Prostate gland (tissue), 2 donors: Measurements from ENCODE around the gene MINK1.

Experiments
- POLR2AphosphoS5 ChIP-seq: sonication (generic); formaldehyde crosslinking; IDR thresholded peaks from one replicate; pipeline ENCODE4 v1.6.1; 2017; ENCODE audit warnings: antibody characterized with exemption
- TF ChIP-seq, protein P1 (sequence below), 4 experiments: fragments of 200-600 bp in 2 of 4; fragments of 450-650 bp in 2 of 4; sonication (generic) in 2 of 4; IDR thresholded peaks; 1 replicate in 3 of 4; 2 replicates in 1 of 4; pipeline ENCODE4 v1.5.1; 2016 to 2019; ENCODE audit warnings: antibody characterized with exemption in 4 of 4, mild to moderate bottlenecking in 2 of 4, moderate library complexity in 2 of 4

DNA sequence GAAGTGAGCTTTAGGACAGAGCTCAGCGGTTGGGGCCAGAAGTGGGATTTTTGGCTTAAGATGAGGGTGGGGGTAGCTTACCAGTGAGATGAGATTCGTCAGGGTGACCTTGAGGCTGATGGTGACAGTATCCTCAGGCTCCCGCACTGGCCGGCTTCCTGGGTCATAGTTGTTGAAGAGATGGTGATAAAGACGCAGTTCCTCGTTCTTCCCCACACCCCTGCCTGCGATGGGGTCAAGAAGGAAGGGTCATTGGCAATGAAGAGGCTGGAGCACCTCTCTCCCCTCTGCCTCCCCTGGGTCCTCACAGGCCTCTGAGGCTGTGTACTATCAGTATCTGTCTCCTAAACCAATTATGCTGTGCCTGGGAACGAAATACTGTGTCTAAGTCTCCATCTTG is 69.4 kb downstream of the MINK1 start:
- TF ChIP-seq, protein P1, sequence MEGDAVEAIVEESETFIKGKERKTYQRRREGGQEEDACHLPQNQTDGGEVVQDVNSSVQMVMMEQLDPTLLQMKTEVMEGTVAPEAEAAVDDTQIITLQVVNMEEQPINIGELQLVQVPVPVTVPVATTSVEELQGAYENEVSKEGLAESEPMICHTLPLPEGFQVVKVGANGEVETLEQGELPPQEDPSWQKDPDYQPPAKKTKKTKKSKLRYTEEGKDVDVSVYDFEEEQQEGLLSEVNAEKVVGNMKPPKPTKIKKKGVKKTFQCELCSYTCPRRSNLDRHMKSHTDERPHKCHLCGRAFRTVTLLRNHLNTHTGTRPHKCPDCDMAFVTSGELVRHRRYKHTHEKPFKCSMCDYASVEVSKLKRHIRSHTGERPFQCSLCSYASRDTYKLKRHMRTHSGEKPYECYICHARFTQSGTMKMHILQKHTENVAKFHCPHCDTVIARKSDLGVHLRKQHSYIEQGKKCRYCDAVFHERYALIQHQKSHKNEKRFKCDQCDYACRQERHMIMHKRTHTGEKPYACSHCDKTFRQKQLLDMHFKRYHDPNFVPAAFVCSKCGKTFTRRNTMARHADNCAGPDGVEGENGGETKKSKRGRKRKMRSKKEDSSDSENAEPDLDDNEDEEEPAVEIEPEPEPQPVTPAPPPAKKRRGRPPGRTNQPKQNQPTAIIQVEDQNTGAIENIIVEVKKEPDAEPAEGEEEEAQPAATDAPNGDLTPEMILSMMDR (IDR thresholded peaks at IDR 0.05), result no peak
- no peak for TF ChIP-seq POLR2AphosphoS5
